CD4-positive, alpha-beta T cell treated with Interleukin-12 subunit alpha and Interleukin-12 subunit beta, for 1 hour (primary cell): ENCODE results near the gene RAI14.
"Not testable (repeated sequence)": the region's sequence is repeated elsewhere in the genome, so short reads cannot be mapped to it uniquely, and the experiment has no call there.

Experiments used
- DNase-seq: peaks from one replicate; pipeline ENCODE4 v3.0.0-alpha.2; 2020

The RAI14 gene

DNA sequence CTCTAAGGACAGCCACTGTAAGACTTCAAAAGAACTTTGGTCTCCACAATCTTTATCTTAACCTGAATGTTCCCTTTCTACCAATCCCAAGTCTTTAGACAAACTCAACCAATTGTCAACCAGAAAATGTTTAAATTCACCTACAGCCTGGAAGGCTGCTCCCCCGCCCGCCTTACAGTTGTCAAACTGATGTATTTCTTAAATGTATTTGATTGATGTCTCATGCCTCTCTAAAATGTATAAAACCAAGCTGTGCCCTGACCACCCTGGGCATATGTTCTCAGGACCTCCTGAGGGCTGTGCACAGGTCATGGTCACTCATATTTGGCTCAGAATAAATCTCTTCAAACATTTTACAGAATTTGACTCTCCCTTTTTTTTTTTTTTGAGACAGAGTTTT lies 45.3 kb downstream of the RAI14 start:
- not testable (repeated sequence) for DNase-seq

DNA sequence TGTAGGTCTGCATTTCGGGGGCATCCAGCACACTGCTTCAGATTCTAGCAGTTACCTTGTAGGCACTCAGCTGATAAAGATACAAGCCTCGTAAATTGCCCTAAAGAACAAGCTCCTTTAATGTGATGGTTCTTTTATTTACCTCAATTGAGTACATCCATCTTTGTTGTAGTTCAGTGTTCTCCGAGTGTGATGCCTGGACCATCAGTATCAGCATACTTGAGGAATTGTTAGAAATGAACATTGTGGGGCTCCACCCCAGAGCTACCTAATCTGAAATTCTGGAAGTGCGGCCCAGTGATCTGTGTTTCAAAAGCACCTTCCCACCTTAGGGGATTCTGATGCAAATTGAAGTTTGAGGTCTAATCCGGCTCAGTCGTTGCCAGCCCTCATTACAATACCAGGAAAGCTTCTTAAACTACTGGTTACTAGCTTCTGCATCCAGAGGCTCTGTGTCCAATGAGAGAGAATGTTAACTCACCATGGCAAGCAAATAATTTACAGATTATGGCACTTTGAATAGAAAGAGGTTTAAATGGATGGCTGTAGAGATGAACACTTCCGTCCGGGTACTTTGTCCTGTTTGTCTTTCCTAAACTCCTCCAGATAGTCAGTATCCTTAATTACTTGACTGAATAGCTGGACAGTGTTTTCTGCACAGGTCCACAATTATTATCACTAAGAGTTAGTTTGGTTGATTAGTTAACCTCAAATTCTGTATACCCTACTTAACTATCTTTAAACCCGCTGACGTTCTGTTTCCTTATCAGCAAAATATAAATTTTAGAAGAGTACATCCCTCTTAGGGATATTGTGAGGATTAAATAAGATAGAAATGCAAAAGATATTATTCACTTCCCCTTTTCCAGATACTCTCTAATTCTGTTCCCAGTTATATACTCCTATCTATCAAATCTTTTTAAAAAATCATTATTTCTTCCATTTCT lies 47.9 kb downstream of the RAI14 start:
- no peak for DNase-seq

DNA sequence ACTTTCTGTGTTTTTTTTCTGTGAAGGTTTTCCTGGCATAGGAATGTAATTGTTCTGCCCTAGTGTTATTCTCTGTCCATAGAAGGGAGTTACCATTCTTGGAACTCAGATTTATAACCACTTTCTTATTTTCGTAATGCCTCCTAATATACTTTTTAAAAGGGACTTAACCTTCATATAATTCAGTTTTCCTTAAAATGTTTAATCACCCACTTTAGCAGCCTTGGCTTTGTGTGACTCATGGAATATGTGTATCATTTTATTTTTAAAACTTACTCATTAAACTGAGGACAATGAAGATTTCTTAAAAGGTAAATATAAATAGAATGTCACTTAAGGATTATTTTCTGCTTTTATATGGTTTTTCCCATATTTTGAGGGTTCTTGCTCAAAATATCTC lies 50.0 kb downstream of the RAI14 start:
- no peak for DNase-seq

DNA sequence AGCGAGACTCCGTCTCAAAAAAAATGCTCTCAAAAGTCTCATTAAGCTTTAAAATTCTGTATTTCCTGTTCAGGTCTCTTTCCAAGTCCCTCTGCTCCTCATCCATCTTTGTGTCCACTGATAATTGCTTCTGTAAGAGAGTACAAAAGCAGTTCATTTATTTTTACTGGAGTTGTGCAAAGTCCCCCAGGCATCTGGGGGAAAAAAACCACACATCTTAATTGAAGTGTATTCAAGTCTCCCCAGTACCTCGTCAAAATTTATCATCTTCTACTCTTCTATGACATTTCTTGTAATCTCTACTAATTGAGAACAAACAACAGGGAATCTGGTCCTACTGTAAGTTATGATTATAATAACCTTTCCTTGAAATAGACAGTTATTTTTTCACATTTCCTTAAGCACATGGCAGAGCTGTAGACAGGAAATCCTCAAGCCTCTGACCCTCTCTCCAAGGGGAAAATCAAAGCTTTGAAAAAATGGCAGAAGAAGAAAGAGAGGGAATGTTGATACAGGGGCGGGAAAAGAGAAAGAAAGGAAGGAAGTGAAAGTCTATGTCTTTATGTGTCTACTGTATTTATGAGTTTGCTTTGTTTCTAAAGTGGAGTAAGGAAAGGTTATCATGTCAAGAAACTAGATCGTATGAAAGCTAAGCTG lies 51.5 kb downstream of the RAI14 start:
- DNase-seq, result no peak

DNA sequence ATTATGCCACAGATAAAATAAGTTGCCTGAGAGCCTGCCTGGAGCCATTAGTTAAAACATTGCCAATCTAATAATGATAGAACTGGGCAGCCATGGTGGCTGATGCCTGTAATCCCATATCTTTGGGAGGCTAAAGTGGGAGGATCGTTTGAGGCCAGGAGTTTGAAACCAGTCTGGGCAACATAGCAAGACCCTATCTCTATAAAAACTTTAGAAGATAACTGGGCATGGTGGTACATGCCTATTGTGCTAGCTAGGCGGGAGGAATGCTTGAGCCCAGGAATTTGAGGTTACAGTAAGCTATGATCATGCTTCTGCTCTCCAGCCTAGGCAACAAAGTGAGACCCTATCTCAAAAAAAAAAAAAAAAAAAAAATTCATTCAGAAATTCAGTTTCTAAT lies 52.6 kb downstream of the RAI14 start:
- DNase-seq, result no peak

DNA sequence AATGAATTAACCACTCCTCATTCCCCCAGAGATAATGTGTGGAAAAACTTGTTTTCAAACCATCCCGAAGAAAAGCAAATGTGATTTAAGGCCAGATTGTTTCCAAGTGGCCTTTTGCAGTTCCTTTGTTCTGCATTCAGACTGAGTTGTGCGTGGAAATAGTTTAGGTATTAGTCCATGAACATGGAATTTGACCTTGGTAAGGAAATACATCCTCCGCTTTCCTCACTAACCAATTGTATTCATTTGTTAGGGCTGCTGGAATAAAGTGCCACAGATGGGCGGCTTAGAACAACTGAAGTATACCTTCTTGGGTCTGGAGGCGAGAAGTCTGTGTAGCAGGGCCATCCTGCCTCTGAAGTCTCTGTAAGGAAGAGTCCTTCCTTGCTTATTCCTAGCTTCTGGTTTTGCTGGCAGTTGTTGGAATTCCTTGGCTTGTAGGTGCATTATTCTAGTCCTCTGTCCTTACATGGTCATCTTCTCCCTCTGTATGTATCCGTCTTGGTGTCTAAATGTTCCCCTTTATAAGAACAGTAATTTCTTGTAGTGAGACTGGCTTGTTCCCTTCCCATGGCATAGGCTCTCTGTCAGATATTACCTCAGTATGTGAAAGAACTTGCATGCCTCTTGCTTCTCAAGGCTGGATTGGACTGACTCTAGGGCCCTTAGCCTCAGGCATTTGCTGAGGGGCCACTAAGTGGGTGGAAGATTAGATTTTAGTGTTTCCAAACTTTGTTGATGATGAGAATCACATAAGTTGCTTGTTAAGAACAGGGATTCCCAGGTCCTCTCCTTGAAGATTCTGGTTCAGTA lies 53.9 kb downstream of the RAI14 start:
- no peak for DNase-seq

DNA sequence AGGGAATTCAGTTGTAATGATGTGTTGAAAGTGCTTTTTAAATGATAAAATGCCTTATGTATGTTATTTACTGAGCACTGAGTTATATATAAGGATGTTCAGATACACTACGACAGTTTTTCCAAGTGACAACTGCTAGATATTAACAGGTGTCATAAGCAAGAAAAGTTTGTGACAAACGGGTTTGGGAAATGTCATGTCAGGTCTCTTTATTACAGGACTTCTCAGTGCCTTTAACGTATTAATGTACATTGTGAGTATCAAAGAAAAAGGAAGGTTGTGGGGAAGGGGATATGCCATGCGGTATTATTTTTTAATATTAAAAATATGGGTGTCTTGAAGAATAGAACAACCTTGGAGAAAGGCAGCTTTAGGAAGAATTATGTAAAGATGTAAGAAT lies 56.4 kb downstream of the RAI14 start:
- DNase-seq, result no peak

DNA sequence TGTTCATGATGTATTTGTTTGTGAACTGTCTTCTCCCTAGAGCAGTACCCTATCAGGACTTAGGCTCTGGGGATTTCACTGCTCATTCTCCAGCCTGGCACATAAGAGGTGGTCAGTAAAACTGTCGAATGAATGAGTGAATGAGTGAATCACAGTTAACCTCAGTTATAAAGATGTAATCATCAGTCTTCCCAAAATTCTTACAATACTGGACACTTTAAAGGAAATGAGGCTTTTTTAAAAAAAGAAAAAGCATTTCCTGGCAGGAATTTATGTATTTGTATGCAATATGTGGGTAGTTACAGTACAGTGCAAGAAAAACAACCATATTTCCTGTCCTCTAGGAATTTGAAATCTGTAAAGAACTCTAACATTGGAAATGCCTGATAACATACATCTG lies 59.6 kb downstream of the RAI14 start:
- no peak for DNase-seq

DNA sequence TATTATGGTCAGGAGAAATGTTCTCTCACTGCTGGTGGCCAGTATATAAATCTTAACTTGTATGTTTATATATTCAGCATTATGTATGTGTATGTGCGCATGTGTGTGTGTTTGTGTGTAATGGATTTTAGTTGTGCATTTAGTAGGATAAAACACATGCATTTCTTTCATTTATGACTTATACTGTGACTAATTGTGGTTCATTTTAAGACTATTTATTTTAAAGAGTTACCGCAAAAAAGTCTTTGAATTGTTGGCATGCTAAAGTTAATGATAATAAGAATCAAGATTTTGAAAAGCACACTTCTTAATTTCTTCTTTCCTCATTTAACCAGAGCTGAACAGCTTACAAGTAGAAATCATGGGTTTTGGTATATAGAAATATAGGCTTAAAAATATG lies 60.9 kb downstream of the RAI14 start:
- DNase-seq, result no peak

DNA sequence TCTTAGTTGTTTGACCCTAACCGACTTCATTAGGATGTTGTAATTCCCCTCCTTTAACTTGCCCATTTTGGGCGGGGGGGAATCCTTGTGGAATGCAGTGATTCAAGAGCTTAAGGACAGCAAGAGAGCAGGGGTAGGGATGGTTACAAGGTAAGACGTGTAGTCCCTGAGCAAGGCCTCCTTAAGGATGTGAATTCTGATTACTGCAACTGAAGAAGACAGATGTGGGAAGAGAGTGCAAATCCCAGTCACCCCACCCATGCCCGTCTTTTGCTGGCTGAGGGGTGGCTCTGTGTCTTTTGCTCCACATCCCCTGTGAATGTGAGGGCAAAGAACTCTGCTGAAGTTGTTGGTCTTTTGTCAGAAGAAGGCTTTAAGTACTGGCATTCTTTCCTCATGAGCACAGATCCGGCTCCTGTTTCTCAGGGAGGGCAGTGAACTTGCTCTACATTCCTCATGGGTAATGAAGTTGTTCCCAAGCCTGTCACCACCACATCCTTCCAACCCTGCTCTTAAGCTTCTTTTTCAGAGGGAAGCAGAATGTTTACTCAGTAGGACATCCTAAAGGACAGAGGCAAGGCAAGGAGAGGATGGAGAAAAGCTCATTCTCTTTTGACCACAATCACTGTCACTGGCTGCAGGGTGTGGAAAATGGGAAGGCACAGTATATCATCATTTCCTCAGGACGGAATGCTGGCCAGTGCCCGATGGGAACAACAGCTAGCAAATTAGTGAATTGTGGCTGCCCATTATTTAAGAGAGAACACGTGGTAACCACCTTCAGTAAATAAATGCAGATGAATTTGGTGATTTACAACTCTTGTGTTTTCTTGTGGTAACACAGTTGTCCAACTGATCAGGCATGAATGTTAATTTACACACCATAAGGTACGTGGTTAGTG lies 61.5 kb downstream of the RAI14 start:
- DNase-seq, result no peak

DNA sequence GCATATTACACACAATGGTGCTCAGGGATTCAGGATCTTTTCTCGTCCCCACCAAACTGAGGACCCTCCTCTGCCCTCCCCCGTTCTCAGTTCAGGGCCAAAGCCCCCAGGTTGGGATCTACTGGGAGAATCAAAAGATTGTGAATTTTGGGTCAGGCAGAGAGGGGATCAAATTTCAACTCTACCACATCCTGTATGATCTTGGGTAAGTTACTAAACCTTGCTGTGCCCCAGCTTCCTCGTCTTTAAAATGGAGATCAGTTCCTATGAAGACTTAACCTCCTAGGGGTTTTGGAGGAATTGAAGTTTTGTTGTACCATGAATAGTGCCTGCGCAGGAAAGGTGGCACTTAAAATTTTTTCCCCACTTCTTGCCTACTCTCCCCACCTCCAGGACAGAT lies 62.4 kb downstream of the RAI14 start:
- no peak for DNase-seq

DNA sequence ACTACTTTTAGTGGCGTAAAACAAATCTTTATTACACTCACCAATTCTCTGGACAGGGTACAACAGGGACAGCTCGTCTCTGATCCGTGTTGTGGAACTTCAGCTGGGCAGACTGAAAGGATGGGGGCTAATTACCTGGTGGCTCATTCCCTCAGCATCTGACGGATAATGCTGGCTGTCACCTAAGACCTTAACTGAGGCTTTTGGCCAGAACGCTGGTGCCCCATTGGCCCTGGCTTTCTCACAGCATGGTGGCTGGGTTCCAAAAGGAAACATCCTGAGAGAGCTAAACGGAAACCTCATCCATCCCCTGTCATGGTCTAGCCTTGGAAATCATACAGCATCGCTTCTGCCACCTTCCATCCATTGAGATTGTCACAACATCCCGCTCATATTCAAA lies 62.9 kb downstream of the RAI14 start:
- no peak for DNase-seq

DNA sequence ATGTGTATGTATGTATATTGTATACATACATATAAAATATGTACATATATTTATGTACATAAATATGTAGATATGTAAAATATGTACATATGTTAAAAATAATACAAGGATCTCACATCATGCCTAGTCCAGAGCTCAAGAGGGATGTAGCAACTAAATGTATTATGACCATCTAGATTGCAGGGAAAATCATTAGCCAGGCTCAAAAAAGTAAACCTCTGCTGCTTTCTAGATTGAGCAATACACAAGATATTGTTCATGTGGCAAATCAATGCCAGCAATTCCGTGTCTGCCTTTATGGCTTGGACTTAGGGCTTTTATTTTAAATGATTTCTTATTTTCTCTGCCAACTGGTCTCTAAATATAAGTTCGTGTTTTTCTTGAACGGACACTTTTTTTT lies 65.2 kb downstream of the RAI14 start:
- DNase-seq, result no peak

DNA sequence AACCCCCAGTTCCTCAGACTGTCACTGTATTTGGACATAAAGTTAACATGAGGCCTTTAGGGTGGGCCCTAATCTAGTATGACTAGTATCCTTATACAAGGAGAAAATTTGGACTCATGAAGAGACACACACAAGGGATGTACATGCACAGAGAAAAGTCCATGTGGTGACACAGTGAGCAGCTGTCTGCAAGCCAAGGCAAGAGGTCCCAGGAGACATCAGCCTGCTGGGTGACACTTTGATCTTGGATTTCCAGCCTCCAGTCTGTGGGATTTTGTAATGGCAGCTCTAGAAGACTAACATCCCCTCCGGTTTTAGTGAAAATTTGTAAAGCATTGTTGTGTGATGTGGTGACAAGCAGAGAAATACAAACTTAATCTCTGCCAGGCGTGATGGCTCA lies 66.1 kb downstream of the RAI14 start:
- no peak for DNase-seq

DNA sequence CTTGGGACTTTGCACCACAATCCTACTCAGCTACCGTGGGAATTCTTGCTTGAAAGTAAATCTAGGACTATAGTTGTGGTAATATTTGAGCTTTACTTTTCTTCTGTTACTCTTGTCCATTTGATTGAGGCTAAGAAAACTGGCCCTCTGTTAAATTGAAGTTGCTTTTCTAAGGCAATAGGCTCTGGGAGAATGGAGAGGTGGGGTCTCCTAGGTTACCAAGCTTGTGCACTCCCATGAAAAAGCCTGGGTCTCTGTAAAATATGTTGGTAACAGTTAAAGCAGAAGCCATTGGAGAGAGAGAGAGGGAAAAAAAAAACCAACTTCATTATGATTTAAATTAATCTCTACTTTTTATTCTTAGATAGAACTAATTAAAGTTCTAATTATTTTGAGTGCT lies 68.6 kb downstream of the RAI14 start:
- no peak for DNase-seq

DNA sequence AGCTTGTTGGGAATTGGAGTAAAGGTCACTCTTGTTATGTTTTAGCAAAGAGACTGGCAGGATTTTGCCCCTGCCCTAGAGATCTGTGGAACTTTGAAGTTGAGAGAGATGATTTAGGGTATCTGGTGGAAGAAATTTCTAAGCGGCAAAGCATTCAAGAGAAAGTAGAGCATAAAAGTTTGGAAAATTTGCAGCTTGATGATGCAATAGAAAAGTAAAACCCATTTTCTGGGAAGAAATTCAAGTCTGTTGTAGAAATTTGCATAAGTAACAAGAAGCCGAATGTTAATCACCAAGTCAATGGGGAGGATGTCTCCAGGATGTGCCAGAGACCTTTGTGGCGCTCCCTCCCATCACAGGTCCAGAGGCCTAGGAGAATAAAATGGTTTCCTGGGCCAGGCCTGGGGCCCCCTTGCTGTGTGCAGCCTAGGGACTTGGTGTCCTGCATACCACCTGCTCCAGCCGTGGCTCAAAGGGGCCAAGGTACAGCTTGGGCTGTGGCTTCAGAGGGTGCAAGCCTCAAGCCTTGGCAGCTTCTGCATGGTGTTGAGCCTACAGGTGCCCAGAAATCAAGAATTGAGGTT lies 71.1 kb downstream of the RAI14 start:
- DNase-seq, result not testable (repeated sequence)

DNA sequence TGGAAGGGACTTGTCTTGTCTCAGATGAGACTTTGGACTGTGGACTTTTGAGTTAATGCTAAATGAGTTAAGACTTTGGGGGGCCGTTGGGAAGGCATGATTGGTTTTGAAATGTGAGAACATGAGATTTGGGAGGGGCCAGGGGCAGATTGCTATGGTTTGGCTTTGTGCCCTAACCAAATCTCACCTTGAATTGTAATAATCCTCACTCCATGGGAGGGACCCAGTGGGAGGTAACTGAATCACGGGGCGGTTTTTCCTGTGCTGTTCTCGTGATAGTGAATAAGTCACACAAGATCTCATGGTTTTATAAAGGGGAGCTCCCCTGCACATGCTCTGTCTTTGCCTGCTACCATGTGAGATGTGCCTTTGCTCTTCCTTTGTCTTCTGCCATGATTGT lies 72.1 kb downstream of the RAI14 start:
- no peak for DNase-seq

DNA sequence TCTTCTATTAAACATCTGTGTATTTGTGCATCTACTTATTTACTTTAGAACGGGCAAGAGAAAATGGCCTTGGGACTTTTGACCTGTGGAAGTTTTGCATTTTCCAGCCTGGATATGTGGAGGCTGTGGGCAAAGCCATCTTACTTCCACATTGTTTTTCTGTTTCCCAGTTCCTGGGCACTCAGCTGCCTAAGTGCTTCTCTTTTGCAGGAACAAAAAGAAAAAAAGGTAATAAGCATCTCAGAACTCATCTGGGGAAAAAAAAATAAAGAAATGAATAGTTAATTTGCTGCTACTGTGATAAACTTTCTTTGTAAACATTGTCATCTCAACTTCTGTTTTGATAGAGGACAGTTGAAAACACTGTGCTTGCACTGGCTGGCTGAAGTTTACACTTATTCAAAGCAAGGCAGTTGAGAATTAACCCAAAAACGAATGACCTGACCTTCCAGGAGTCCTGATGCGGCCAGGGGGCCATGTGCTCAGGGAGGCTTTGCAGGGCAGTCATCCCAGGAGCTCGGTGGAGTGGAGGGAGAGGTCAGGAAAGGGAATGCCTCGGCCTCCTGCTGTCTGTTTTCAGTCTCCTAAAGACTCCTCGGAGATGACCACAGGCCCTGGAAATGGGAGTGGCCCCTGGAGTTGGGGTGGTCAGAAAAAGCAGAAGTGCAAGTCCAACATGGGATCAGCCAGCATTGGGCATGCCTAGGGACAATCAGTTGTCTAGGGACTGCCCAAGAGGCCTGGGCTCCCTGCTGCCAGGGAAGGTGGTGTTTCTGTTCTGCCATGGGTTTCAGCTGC lies 75.5 kb downstream of the RAI14 start:
- DNase-seq, result no peak

DNA sequence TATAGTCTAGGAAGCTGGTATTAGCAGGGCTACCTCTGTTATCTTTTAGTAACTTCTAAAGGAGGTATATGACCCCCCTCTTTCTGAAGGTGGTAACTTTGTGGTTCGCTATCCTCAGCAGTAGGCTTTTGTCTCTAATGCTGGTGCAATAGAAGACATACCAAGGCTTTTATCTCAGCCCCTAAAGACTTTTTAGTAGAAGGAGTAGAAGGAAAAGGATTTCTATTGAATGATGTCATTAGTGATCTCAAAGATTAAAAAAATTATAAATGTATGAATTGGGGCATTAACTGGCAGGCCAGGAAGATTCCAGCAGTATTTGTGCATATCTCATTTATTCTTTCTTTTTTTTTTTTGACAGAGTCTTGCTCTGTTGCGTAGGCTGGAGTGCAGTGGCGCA lies 78.2 kb downstream of the RAI14 start:
- no peak for DNase-seq

DNA sequence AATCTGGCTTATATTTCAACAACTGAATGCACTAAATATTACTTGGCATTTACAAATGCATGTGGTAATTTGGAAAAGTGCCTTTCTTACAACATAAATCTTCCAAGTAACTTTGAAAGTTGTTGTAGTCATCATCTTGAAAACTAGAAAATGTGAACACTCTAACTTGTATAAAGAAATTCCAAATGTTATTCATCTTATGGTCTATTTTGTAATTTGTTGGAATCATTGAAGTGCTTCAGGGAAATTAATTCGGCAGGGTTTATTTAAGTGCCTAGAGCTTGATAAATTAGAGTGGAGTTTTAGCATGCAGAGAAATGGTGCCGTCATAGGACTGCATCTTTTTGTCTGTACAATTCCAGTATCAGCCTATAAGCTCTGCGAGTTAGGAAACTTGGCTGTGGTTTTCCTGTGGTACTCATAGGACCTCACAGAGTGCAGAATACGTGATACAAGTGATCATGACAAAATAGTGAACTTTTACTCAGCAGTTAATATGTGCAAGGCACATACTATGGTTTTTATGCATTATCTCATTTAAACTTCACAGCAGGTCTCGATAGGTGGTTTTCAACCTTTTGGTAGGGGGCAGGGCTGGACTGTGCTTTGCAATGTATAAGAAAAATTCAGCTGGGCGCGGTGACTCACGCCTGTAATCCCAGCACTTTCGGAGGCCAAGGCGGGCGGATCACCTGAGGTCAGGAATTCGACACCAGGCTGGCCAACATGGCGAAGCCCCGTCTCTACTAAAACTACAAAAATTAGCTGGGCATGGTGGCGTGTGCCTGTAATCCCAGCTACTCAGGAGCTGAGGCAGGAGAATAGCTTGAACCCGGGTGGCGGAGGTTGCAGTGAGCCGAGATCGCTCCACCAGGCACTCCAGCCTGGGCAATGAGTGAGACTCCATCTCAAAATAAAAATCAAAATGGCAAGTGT lies 79.6 kb downstream of the RAI14 start:
- DNase-seq, result no peak
